Measurements from ENCODE around the gene SLC6A12.
A peak's percentile ranks its signal among the peaks of the same experiment; 100 is the strongest.
"Not testable (repeated sequence)": the region's sequence is repeated elsewhere in the genome, so short reads cannot be mapped to it uniquely, and the experiment has no call there.

Gene SLC6A12

DNA sequence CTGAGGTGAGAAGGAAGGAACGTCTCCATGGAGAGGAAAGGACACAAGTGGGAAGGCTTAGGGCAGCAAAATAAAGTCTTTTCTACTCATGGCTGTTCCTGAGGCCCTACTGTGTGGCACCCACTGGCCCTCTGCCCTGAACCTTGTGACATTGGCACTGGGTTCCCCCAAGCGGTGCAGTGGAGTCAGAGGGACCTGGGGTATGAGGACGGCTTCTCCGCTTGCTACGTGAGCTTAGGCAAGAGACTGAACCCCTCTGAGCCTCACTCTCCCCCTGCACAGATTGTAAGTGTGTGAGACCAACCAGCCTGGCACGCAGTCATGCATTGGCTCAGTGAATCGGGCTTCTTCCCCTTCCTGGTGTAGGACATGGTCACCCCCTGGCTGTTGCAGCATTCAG lies 19.7 kb downstream of the SLC6A12 start:
- Histone ChIP-seq H3K4me3 (ENCODE audit: low read depth in 1 of 2, low read length in 2 of 2) (no peak overlapping the region), H3K4me1 (ENCODE audit: control insufficient read depth in 1 of 2, insufficient read depth in 2 of 2, low read length in 2 of 2) (peaks cover 0 to 4% of the 10 kb centered on the region in 2 donors), H3K27ac (ENCODE audit: low read length) (no peak overlapping the region), H3K9me3 (ENCODE audit: control insufficient read depth in 1 of 2, low read length in 2 of 2) (no peaks in the 10 kb centered on the region), H3K27me3 (ENCODE audit: low read depth, low read length) (no peaks in the 10 kb centered on the region), H3K36me3 (ENCODE audit: control insufficient read depth in 1 of 2, insufficient read depth in 2 of 2, low read length in 2 of 2) (no peaks in the 10 kb centered on the region)

DNA sequence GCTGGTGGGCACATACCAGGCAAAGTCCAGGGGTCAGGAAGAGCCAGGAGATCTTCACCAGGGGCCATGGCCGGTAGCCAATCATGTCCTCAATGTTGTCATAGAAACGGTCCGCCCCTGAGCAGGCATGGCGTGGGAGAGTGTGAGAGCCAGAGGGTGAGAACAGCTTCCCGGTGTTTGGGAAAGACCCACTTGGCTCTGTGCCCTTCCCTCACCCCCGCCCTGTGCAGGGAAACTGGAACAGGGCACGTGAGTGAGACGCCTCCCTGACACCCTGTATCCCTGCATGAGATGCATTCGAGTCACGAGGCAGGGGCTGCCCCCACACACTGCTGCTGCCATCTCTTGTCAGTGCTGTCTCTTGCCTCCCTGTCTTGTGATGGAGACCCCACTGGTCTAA lies 20.7 kb downstream of the SLC6A12 start:
- no peak overlapping the region for H3K4me3 ChIP-seq (ENCODE audit: low read depth in 1 of 2, low read length in 2 of 2)
- H3K9me3 ChIP-seq (ENCODE audit: control insufficient read depth in 1 of 2, low read length in 2 of 2): no peaks in the 10 kb centered on the region
- H3K4me1 ChIP-seq (ENCODE audit: control insufficient read depth in 1 of 2, insufficient read depth in 2 of 2, low read length in 2 of 2): peaks cover 0 to 14% of the 10 kb centered on the region in 2 donors
- no peaks in the 10 kb centered on the region for H3K27me3 ChIP-seq (ENCODE audit: low read depth, low read length)
- H3K27ac ChIP-seq (ENCODE audit: low read length): no peak overlapping the region
- H3K36me3 ChIP-seq (ENCODE audit: control insufficient read depth in 1 of 2, insufficient read depth in 2 of 2, low read length in 2 of 2): no peaks in the 10 kb centered on the region

DNA sequence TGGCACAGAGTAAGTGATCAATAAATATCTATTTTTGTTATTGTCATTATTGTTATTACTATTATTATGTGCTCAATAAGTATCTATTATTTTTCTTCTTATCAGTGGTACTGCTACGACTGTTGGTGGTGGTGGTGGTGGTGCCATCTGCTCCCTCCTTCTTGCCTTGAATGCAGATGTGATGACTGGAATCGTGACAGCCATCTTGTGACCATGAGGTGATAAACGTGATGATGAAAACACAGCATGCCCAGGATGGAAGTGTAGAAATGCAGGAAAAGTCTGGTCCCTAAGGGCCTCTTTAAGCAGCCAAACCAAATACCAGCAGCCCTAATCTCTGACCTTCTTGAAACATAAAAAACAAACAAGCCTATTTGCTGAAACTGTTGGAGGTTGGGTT lies 22.4 kb downstream of the SLC6A12 start:
- no peak overlapping the region for H3K4me3 ChIP-seq (ENCODE audit: low read depth in 1 of 2, low read length in 2 of 2)
- H3K27me3 ChIP-seq (ENCODE audit: low read depth, low read length): no peaks in the 10 kb centered on the region
- H3K27ac ChIP-seq (ENCODE audit: low read length): no peak overlapping the region
- H3K9me3 ChIP-seq (ENCODE audit: control insufficient read depth in 1 of 2, low read length in 2 of 2): no peaks in the 10 kb centered on the region
- peaks cover 0 to 14% of the 10 kb centered on the region in 2 donors for H3K4me1 ChIP-seq (ENCODE audit: control insufficient read depth in 1 of 2, insufficient read depth in 2 of 2, low read length in 2 of 2)
- H3K36me3 ChIP-seq (ENCODE audit: control insufficient read depth in 1 of 2, insufficient read depth in 2 of 2, low read length in 2 of 2): no peaks in the 10 kb centered on the region

DNA sequence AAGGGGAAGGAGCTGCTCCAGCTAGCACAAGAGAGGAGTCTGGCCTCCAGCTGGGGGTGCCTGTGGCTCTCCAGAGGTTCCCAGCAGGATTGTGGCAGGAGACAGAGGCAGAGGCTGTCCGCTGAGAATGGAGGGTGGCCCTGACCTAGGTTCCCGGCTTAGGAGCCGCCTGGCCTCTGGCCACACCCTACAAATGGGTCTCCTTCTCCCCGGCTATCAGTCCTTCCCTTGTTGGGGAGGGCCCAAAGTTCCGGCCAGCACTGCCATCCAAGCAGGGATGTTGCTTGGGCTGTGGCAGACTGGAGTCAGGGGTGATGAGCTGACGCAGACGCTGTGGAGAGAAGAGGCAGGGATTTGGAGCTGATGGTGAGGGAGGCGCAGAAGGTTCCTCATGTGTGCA lies 23.1 kb downstream of the SLC6A12 start:
- Histone ChIP-seq H3K27me3 (ENCODE audit: low read depth, low read length) (no peaks in the 10 kb centered on the region), H3K9me3 (ENCODE audit: control insufficient read depth in 1 of 2, low read length in 2 of 2) (no peaks in the 10 kb centered on the region), H3K4me1 (ENCODE audit: control insufficient read depth in 1 of 2, insufficient read depth in 2 of 2, low read length in 2 of 2) (peaks cover 0 to 14% of the 10 kb centered on the region in 2 donors), H3K36me3 (ENCODE audit: control insufficient read depth in 1 of 2, insufficient read depth in 2 of 2, low read length in 2 of 2) (no peaks in the 10 kb centered on the region), H3K4me3 (ENCODE audit: low read depth in 1 of 2, low read length in 2 of 2) (no peak overlapping the region), H3K27ac (ENCODE audit: low read length) (no peak overlapping the region)

DNA sequence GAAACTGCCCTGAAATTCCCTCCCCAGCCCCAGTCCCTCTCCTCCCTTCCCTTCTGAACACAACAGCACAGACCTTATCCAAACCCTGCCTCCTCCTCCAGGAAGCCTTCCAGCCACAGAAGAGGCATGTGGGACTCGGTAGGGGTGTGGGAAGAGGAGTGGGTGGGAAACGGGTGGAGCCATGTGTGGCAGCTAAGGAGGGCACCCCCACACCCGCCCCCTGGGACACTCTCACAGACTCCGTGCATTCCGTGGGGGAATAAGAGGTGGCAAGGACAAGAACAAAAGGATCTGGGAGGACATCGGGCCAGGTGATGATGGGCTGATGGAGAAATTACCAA lies 24.4 kb downstream of the SLC6A12 start:
- Histone ChIP-seq H3K27ac (ENCODE audit: low read length) (no peak overlapping the region), H3K4me1 (ENCODE audit: control insufficient read depth in 1 of 2, insufficient read depth in 2 of 2, low read length in 2 of 2) (peaks cover 0 to 14% of the 10 kb centered on the region in 2 donors), H3K27me3 (ENCODE audit: low read depth, low read length) (no peaks in the 10 kb centered on the region), H3K9me3 (ENCODE audit: control insufficient read depth in 1 of 2, low read length in 2 of 2) (no peaks in the 10 kb centered on the region), H3K4me3 (ENCODE audit: low read depth in 1 of 2, low read length in 2 of 2) (peak overlapping the region in 1 of 2 donors; percentile 65), H3K36me3 (ENCODE audit: control insufficient read depth in 1 of 2, insufficient read depth in 2 of 2, low read length in 2 of 2) (no peaks in the 10 kb centered on the region)

DNA sequence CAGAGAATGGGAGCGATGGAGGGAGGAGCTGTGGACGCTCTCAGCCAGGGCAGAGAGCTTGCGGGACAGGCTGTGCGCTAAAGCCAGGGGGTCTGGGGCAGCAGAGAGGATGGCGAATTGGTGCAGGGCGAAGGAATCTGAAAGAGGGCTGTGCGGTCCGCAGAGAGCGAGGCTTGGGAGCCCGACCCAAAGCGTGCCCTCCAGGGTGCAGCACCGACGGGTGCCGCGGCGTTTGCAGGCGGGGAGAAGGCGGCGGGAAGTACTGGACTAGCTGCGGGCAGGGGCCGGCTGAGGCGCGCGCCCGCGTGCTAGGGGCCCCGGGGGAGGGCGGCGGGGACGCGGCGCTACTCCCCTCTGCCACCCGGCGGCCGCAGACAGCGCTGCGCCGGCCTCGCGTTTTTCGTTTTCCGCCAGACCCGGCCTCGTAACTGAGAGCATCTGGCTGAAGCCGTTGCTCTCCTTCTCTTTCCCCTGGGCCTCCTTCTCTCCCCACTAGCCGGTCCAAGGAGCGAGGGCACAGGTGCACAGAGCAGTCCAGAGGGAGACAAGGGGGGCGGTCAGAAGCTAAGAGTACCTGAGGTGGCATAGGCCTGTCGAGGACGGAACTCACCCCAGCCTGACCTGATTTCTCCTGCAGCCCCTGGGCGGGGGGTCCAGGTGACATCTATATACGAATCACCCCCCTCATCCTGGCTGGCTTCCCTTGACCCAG lies 24.9 kb downstream of the SLC6A12 start:
- Histone ChIP-seq H3K4me3 (ENCODE audit: low read depth in 1 of 2, low read length in 2 of 2) (peak overlapping the region; percentile 55 to 65), H3K4me1 (ENCODE audit: control insufficient read depth in 1 of 2, insufficient read depth in 2 of 2, low read length in 2 of 2) (peaks cover 0 to 14% of the 10 kb centered on the region in 2 donors), H3K9me3 (ENCODE audit: control insufficient read depth in 1 of 2, low read length in 2 of 2) (no peaks in the 10 kb centered on the region), H3K27ac (ENCODE audit: low read length) (no peak overlapping the region), H3K36me3 (ENCODE audit: control insufficient read depth in 1 of 2, insufficient read depth in 2 of 2, low read length in 2 of 2) (no peaks in the 10 kb centered on the region), H3K27me3 (ENCODE audit: low read depth, low read length) (no peaks in the 10 kb centered on the region)

DNA sequence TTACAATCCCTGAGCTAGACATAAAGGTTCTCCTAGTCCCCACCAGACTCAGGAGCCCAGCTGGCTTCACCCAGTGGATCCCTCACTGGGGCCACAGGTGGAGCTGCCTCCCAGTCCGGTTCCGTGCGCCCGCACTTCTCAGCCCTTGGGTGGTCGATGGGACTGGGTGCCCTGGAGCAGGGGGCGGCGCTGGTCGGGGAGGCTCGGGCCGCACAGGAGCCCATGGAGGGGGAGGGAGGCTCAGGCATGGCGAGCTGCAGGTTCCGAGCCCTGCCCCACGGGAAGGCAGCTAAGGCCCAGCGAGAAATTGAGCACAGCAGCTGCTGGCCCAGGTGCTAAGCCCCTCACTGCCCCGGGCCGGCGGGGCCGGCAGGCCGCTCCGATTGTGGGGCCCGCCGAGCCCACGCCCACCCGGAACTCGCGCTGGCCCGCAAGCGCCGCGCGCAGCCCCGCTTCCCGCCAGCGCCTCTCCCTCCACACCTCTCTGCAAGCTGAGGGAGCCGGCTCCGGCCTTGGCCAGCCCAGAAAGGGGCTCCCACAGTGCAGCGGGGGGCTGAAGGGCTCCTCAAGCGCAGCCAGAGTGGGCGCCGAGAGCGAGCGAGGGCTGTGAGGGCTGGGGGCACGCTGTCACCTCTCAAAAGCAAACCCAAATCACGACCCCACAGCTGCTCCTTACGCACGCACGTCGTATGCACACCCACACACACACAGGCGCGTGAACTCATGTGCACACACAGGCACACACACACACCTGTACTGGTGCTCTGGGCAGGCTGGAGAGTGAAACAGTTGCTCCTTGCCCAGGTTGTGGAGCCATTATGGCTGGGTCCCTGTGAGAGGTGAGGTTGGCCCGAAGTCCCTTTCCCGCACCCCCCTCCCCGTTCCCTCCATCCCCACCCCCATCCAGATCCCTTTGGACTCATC lies 25.7 kb downstream of the SLC6A12 start:
- not testable (repeated sequence) for H3K36me3 ChIP-seq (ENCODE audit: control insufficient read depth in 1 of 2, insufficient read depth in 2 of 2, low read length in 2 of 2); H3K27me3 ChIP-seq (ENCODE audit: low read depth, low read length); H3K9me3 ChIP-seq (ENCODE audit: control insufficient read depth in 1 of 2, low read length in 2 of 2); H3K27ac ChIP-seq (ENCODE audit: low read length)
- H3K4me1 ChIP-seq (ENCODE audit: control insufficient read depth in 1 of 2, insufficient read depth in 2 of 2, low read length in 2 of 2): peaks cover 0 to 14% of the 10 kb centered on the region in 2 donors
- H3K4me3 ChIP-seq (ENCODE audit: low read depth in 1 of 2, low read length in 2 of 2): peak overlapping the region; percentile 55 to 65

DNA sequence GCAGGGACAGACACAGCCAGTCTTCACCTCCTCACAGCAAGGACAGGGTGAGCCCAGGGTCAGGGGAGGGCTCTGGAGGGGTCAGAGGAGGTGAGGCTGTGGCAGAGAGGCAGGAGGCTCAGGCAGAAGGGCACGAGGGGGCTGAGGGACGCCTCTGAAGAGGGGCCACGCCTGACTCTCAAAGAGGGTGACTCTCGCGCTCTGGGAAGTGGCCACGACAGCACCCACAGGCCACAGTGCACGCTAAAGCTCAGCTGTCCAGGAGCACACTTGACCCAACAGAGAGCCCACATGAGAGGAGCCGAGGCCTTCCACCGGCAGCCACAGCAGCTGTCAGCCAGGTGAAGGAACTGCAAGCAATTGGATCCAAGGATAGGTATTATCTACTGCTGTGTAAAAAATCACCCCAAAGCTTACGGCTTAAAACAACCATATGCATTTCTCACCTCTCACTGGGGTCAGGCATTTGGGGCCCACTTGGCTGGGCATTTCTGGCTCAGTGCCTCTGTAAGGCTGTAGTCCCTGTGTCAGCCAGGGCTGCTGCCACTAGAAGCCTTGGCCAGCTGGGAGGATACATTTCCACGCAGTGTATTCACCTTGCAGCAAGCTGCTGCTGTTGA lies 27.8 kb downstream of the SLC6A12 start:
- Histone ChIP-seq H3K4me3 (ENCODE audit: low read depth in 1 of 2, low read length in 2 of 2) (no peak overlapping the region), H3K27me3 (ENCODE audit: low read depth, low read length) (no peaks in the 10 kb centered on the region), H3K4me1 (ENCODE audit: control insufficient read depth in 1 of 2, insufficient read depth in 2 of 2, low read length in 2 of 2) (peaks cover 0 to 14% of the 10 kb centered on the region in 2 donors), H3K36me3 (ENCODE audit: control insufficient read depth in 1 of 2, insufficient read depth in 2 of 2, low read length in 2 of 2) (no peaks in the 10 kb centered on the region), H3K27ac (ENCODE audit: low read length) (no peak overlapping the region), H3K9me3 (ENCODE audit: control insufficient read depth in 1 of 2, low read length in 2 of 2) (no peaks in the 10 kb centered on the region)

DNA sequence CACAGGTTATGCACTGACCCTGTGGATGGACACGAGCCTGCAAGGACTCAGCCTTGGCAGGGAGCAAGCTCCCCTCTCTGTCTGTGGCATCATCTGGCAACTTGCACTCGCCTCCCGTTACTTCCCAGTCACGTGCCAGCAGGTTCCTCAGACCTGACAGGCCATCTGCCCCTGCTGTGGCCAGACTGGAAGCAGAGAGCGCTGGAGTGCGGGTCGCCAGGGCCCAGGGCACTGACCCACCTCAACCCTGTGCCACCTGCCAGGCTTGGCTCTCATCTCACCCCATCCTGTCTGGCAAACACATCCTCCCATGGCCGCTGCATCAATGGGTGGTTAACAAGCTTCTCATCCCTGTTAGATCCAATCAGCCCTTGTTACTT lies 28.4 kb downstream of the SLC6A12 start:
- H3K9me3 ChIP-seq (ENCODE audit: control insufficient read depth in 1 of 2, low read length in 2 of 2): no peaks in the 10 kb centered on the region
- H3K27ac ChIP-seq (ENCODE audit: low read length): no peak overlapping the region
- peaks cover 0 to 14% of the 10 kb centered on the region in 2 donors for H3K4me1 ChIP-seq (ENCODE audit: control insufficient read depth in 1 of 2, insufficient read depth in 2 of 2, low read length in 2 of 2)
- H3K4me3 ChIP-seq (ENCODE audit: low read depth in 1 of 2, low read length in 2 of 2): no peak overlapping the region
- no peaks in the 10 kb centered on the region for H3K36me3 ChIP-seq (ENCODE audit: control insufficient read depth in 1 of 2, insufficient read depth in 2 of 2, low read length in 2 of 2)
- H3K27me3 ChIP-seq (ENCODE audit: low read depth, low read length): no peaks in the 10 kb centered on the region

DNA sequence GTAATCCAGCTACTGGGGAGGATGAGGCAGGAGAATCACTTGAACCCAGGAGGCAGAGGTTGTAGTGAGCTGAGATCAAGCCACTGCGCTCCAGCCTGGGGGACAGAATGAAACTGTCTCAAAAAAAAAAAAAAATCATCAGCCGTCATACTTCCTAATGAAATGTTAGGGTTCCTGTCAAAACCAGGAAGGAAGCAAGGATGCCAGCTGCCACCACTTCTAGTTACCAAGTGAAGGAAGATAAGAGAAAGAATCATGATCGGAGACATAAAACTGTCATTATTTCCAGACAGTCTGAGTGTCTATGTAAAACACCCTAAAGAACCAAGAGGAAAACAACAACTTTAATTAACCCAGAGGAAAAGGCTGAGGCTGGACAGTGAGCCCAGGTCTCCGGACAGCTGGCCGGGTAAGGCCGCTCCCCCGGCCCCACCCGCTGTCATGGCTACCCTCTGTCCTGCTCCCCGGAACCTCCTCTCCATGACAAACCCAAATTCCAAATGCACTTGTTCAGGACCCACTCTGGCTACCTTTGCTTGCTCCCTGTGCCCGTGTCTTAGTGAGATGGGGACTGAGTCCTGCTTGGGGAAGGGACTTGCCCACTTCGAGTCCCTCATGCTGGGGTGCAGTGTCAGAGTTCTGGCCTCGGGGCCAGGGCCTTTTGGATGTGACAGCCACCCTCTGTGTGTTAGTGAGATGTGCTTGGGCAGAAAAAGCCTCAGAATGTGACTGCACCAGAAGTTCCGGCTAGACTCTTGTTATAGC lies 29.0 kb downstream of the SLC6A12 start:
- Histone ChIP-seq H3K4me1 (ENCODE audit: control insufficient read depth in 1 of 2, insufficient read depth in 2 of 2, low read length in 2 of 2) (peaks cover 4 to 17% of the 10 kb centered on the region in 2 donors), H3K4me3 (ENCODE audit: low read depth in 1 of 2, low read length in 2 of 2) (no peak overlapping the region), H3K27ac (ENCODE audit: low read length) (no peak overlapping the region), H3K27me3 (ENCODE audit: low read depth, low read length) (no peaks in the 10 kb centered on the region), H3K9me3 (ENCODE audit: control insufficient read depth in 1 of 2, low read length in 2 of 2) (no peaks in the 10 kb centered on the region), H3K36me3 (ENCODE audit: control insufficient read depth in 1 of 2, insufficient read depth in 2 of 2, low read length in 2 of 2) (no peaks in the 10 kb centered on the region)
